ENCODE measurements around the gene HYCC2.
"Not testable (repeated sequence)": the region's sequence is repeated elsewhere in the genome, so short reads cannot be mapped to it uniquely, and the experiment has no call there.

The HYCC2 gene

GRCh38 chr2:201071479-201072200, at the start of gene HYCC2, which contains the start of gene NDUFB3:
Gene HYCC2 (minus strand): TSS chr2:201071671. CDS start chr2:201024009, 47,662 bp downstream.
Gene NDUFB3 (plus strand): TSS chr2:201072001. CDS start chr2:201078883, 6,882 bp downstream.
- H3K4me3 ChIP-seq (ENCODE audit: control insufficient read depth, low read depth, low read length) = peak within 1 kb of the TSS; percentile 88
- DNase-seq (ENCODE audit: low read depth) = peak; percentile 92
- peak; percentile 11 for TF ChIP-seq CTCF (conservative IDR thresholded peaks at IDR 0.05; ENCODE audit: control insufficient read depth, insufficient read depth, low read depth, low read length)

- H3K4me3 ChIP-seq (ENCODE audit: control insufficient read depth, low read depth, low read length) = peak overlapping the region; percentile 78
- DNase-seq (ENCODE audit: low read depth) = peak; percentile 44
- TF ChIP-seq CTCF (conservative IDR thresholded peaks at IDR 0.05; ENCODE audit: control insufficient read depth, insufficient read depth, low read depth, low read length) = no peak
Measured at GRCh38 chr2:201118961-201119854, 47.7 kb upstream of the HYCC2 start.

- H3K4me3 ChIP-seq (ENCODE audit: control insufficient read depth, low read depth, low read length) = peak overlapping the region; percentile 78
- DNase-seq (ENCODE audit: low read depth) = peak; percentile 74
- TF ChIP-seq CTCF (conservative IDR thresholded peaks at IDR 0.05; ENCODE audit: control insufficient read depth, insufficient read depth, low read depth, low read length) = peak; percentile 26
Measured at GRCh38 chr2:201118121-201118960, 46.9 kb upstream of the HYCC2 start.

GRCh38 chr2:201117735-201118094, 46.2 kb upstream of the HYCC2 start:
- H3K4me3 ChIP-seq (ENCODE audit: control insufficient read depth, low read depth, low read length) = peak overlapping the region; percentile 78
- not testable (repeated sequence) for DNase-seq (ENCODE audit: low read depth)

- TF ChIP-seq CTCF (conservative IDR thresholded peaks at IDR 0.05; ENCODE audit: control insufficient read depth, insufficient read depth, low read depth, low read length) = peak; percentile 54
- peak overlapping the region; percentile 78 for H3K4me3 ChIP-seq (ENCODE audit: control insufficient read depth, low read depth, low read length)
Measured at GRCh38 chr2:201116959-201117734, 45.7 kb upstream of the HYCC2 start.

GRCh38 chr2:201116115-201116958, 44.9 kb upstream of the HYCC2 start, which contains the start of gene CFLAR:
Gene CFLAR (plus strand): TSS chr2:201116164. CDS start chr2:201129866, 13,702 bp downstream.
- TF ChIP-seq CTCF (conservative IDR thresholded peaks at IDR 0.05; ENCODE audit: control insufficient read depth, insufficient read depth, low read depth, low read length) = no peak
- H3K4me3 ChIP-seq (ENCODE audit: control insufficient read depth, low read depth, low read length) = peak within 1 kb of the TSS; percentile 78
- DNase-seq (ENCODE audit: low read depth) = peak; percentile 72

More at GRCh38 chr2:201116959-201117734, 45.7 kb upstream of the HYCC2 start:
- peak; percentile 94 for DNase-seq (ENCODE audit: low read depth)
